GM18502 (cell line): ENCODE data around the gene DNM3.

Source experiments
- ATAC-seq: cut with Tn5 transposase; IDR thresholded peaks from one replicate; pipeline ENCODE4 v1.9.1; 2021; ENCODE audit warnings: mild to moderate bottlenecking; ENCODE audit not compliant: unreplicated experiment, poor library complexity

DNM3 gene

DNA sequence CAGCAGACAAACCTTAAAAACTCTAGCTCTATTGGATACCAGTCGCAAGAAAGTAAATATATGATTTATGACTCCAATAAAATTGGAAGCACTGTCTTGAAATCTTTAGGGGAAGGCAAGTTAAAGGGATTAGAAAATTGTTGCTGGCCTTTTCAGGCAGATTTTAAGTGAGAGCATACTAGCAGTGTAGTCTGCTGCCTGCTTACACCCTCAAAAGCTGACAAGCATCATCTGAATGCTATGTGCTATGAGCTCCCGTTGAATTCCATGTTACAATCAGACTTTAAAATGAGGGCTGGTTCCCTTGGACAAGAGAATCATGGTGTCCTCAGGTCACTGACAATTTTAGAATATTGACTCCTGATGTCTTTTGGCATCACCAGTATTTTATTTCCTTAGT lies 308.0 kb downstream of the DNM3 start:
- no peak for ATAC-seq

DNA sequence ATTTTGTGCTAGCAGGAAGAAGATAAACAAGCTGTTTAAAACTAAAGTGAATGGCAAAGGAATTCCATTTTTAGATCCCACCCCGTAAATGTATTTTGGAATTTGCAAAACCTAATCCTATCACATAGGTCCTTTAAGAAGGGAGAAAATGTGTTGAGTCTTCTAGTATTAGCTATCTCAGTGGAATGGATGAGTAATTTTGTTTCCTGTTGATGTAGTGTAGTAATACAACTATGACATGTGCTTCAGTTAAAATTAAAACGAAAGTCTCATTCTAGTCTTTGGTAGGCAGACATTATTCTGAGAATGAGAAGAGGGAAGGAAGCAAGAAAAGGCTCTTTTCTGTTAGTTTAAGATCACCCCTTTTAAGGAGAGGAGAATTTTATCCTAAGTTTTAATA lies 313.3 kb downstream of the DNM3 start:
- ATAC-seq, result no peak

DNA sequence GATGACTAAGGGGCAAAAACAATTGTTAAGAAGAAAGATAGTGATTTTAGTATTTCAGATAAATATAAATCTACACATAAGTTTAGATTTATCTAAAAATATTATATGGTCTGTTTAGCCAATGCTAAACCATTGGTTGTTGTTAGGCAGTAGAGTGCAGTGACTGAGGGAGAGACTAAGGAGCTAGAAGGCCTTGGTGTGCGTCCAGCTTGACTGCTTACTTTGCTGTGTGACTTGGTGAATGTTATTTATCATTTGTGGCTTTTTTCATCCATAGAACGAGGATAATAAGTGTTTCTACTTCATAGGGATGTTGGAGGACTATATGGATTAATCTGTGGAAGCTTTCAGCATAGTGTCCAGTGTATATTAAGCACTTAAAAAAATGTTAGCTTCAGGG lies 314.5 kb downstream of the DNM3 start:
- no peak for ATAC-seq

DNA sequence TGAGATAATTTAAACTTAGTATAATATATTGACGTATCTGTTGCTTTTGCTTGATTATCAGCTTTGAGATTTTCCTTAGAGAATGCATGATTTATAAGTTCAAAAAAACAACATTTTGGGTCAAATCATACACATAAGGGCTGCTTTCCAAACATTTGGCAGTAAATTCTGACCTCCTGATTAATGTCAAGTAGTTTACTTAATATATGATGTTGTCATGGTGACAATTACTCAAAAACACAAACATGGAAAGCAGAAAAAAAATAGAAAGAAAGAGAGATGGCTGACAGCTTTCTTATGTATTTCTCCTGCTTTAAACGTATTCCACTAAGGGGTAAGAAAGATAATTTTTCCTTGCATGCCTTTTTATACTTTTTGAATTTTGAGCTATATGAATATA lies 320.9 kb downstream of the DNM3 start:
- no peak for ATAC-seq

DNA sequence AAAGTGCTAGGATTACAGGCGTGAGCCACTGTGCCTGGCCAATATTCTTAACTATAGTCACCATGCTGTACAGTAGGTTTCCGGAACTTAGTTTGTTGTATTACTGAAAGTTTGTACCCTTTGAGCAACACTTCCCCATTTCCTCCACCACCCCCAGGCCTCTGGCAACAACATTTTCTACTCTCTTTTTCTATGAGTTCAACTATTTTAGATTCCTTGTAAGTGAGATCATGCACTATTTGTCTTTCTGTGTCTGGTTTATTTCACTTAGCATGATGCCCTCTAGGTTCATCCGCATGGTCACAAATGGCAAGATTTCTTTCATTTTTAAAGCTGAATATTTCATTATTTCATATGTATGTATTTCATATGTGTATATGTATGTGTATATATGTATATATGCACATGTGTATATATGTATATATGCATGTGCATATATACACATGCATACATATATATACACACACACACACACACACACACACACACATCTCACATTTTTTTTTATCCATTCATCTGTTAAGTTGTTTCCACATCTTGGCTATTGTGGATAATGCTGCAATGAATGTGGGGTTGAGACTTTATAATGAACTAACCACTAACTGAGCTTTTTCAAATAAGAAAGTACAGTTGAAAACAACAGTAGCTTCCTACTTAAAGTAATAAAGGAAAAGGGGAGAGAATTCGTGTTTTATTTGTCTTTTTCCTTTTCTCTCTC lies 322.4 kb downstream of the DNM3 start:
- no peak for ATAC-seq

DNA sequence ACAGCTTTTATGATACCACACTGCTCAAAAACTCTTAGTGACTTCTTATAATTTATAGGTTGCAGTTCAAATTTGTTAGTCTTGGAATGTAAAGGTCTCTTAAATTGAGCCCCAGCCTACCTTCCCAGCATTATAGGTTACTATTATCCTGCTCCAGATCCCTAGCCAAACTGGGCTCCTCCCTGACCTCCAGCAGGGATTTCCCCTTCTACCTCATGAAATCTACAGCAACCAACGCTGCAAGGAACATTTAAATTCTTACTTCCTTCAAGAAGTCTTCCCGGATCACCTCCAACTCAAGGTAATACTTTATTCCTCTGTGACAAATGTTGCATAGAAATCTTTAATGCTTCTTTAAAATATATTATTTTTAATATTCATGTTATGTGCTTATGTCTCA lies 324.1 kb downstream of the DNM3 start:
- no peak for ATAC-seq

DNA sequence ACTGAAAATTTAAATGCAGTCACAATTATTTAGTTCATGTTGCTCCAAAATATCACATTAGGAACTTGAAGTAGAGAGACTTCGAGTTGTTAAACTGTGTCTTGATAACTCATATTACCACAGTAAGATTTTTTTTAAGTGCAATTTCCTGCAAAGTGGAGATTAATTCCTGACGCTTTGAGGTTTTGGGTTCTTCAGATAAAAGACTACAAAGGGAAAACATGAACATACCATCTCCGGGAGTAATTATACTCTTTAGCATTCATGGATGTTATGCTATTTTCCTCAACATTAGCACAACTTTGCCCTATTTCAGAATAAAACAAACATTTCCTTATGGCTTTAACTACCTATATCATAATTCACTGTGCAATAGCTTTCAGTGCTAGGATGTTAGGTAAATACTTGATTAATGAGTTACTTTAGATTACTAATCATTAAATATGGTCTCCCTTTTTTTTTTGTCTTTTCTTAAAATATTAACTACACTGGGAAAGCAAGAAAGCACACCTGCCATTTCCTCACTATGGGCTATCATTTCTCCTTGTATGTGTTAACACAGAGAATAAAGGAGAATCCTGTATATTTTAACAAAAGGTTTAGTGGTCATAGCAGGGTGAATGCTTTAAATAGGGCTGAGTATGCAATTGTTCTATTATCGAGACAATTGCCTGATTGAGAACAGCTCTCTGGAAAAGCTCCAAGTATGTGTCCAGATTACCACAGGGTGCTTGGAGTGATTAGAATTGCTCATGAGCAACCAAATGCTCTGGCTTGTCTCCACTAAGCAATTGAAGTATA lies 326.7 kb downstream of the DNM3 start:
- ATAC-seq, result no peak

DNA sequence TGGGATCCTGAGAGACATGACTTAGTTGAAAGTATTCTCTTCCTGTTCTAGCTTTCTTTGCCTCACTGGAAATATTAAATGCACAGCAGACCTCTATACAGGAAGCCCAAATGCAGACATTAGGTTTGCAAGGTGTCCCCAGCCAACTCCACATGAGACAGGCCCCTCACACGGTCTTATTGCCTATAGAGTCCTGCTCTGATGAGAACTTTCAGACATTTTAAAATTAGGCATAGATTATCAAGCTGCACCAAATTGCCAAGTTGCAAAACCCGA lies 327.2 kb downstream of the DNM3 start:
- no peak for ATAC-seq

DNA sequence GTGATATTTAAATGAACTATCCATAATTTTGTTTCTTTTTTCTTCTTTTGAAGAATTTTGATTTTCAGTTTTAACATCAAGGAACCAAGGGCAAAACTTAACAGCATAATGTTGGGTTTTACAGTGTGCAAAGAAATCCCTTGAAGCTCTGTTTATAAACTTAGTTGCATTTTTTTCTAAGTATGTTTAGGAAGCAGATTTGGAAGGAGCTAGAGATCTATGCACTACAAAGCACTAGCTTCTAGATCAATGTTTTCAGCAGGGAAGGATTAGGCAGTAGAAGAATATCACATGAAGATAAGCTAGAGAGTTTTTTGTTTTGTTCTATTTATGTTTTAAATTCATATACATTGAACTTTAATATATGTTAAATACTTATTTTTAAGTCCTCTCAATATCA lies 328.5 kb downstream of the DNM3 start:
- no peak for ATAC-seq

DNA sequence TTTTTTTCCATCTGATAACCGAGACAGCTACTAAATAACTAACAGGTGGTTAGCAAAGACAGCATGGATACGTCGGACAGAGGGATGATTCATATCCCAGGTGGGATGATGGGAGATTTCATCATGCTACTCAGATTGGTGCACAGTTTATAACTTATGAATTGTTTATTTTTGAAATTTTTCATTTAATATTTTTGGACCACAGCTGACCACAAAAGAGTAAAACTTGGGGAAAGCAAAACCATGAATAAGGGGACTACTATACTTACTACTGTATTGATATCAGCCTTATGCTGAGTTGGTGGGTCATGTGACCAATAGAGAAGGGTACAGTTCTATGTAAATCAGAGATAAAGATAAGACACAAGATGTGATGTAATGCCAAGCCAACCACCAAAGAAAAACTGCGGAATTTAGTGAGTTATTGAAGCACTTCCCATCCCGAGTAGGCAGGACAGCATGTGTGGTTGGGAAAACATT lies 331.1 kb downstream of the DNM3 start:
- no peak for ATAC-seq

DNA sequence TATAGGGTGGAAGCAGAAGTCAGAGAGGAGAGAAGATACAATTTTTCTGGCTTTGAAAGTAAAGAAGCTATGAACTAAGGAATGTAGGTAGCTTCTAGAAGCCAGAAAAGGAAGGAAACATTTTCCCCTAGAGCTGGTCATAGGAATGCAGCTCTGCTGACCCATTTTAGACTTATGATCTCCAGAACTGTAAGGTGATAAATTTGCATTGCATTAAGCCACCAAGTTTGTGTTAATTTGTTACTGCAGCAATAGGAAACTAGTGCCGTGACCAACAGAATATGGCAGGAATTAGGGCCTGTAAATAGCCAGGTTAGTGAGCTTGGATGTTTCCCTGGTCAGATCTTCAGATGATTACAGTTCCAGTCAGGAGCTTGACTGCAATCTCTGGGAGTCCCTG lies 334.9 kb downstream of the DNM3 start:
- ATAC-seq, result no peak

DNA sequence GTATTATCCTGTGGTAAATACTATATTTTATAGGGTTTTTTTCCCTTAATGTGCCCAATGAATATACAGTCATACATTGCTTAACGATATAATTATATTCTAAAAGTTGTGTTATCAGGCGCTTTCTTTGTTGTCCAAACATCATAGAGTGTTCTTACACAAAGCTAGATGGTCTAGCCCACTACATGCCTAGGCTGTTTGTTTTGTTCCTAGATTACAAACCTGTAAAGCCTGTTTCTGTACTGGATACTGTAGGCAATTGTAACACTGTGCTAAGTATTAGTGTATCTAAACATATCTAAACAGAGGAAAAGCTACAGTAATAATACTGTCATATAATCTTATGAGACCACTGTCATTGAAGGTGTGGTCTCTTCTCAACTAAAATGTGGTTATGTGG lies 336.6 kb downstream of the DNM3 start:
- ATAC-seq, result no peak

DNA sequence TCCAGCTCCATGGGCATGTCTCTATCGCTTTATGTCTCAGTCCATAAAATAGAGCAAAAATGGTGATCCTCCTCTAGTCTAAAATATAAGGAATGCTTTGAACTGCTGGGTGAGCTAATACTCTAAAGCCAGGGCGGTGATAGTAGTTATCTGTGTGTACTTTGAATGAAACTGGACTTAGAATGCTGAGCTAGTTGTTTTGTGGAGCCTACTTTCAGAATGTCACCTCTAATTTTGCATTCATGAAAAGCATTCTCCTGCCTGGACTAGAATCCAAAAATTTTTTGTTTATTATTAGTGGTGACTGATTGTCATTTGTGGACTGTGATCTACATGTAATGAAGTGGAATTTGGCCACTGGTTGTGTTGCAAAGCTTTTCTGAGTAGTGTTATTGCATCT lies 337.6 kb downstream of the DNM3 start:
- ATAC-seq, result no peak

DNA sequence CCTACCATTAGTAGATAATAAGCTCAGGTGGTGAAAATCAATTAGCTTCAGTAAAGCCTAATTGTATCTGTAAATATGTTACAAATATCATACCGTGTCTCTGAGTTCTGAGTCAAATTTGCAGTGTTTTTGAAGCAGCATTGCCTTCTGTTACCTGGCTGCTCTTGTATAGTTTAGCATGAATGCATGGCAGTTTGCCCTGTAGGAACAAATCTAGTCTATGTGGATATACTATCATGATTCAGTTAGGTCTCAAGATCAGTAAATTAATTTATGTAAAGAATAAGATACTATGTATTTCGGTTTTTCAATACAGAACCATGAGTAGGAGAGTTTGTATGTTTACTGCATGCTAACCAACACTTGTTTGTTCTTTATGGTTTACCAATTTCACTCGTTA lies 338.6 kb downstream of the DNM3 start:
- ATAC-seq, result no peak

DNA sequence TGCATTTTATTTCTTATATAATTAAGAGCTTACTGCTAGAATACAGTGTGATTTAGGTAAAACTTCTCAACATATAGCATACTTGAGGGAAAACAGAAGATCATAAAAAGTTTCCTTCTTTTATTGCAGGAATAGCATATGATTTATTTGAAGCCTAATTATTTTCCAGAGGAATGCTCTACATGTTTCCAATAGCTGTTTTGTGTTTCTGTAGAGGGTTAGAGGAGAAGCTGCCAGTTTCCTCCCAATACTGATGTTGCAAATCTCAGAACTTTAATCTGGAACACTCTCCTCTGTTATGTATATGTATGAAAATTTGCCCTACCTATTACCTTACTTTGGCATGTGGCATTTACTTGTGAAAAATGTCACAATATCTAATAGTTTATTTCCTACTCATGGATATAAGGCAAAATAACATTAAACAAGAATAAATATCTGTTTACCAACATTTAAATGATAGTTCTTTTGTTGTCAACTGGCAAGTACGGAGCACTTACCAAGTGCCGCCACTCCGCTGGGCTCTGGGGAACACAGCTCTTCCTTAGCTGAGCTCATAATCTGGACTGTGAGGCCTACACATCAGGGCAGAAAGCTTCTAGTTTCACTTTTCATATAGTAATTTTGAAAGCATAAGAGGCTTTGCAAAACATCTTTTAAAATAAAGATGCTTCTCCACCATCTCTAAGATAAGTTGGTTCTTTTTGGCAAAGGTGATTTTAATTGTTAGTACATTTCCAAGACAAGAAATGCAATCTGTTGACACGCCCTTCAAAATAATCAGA lies 339.4 kb downstream of the DNM3 start:
- peak; percentile 59 for ATAC-seq

DNA sequence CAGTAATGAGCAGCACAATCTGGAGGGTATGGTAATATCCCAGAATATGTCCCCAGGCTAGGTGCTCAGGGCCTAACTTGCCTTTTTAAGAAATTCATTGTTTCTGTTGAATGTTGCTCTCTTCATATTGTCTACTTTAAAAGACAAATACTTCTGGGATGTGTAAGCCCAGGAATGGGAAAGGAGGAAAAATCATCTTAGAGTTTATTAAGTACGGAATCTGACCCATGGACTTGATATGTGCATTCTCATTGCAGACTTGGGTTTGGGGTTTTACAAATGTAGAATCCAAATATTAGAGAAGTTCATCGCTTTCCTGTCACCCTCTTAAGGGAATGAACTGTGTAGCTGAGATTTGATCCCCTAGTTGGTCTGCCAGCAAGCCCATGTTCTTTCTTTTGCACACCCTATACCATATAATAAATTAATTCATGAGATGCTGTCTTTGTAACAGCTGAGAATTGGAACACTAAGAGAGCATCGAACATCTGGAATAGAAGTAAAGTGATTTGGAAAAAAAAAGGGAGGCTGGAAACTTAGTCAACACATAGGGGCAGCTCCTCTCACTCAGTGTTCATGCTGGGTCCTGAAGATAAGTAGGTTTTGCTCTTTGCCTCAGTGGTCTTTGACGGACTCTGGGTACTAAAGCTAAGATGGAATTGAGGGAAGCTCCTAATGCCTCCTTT lies 343.4 kb downstream of the DNM3 start:
- peak; percentile 23 for ATAC-seq

DNA sequence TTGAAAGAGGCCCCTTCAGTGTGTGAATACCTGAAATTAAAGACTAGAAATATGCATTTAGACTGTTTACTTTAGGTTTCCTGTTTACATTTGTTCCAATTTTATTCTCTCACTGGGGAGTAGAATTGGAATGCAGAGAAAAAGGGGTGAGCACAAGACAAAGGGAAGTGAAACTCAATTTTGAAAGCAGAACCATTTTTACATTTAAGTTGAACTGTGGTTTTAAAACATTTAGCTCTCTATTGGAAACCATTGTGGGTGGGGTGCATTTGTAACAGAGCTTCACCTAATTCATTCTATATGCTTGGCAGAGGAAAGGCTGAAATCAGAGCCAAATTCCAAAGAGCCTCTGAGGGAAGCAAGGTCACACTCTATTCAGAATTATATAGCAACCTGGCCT lies 343.9 kb downstream of the DNM3 start:
- peak; percentile 72 for ATAC-seq

DNA sequence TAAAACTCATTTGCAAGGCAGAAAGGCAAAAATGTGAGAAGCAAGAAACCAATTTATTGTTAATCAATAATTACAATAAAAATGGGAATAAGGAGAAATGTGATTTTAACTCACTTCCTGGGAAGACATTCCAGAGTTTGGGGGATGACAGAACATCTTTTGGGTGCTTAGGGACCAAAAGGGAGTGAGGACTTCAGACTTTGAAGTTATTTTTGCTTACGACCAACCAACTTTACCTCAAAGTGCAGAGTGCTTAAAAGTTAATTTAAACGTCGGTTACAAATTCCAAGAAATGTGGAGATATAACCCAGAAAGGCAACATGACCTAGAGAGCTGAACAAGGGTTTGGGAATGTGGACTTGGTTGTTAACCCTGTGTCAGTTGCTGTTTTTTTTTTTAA lies 344.7 kb downstream of the DNM3 start:
- ATAC-seq, result no peak

DNA sequence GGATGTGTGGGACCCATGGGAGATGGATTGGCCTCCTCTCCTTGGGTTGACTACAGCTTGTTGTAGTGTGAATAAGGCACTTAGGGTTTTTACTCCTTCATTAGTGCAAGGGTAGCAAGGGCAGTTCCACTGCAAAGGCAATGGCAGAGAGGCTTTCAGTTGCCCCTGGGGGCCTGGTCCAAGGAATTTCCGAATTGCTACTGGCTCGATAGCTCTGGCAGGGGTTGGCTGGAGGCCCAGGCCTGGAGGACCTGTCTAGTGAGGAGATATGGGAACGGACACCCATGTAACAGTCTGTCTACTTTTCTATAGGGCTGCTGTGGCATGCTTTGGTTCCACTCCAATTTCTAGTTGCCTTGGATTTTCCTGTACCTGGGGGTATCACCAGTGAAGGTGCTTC lies 360.3 kb downstream of the DNM3 start:
- ATAC-seq, result no peak

DNA sequence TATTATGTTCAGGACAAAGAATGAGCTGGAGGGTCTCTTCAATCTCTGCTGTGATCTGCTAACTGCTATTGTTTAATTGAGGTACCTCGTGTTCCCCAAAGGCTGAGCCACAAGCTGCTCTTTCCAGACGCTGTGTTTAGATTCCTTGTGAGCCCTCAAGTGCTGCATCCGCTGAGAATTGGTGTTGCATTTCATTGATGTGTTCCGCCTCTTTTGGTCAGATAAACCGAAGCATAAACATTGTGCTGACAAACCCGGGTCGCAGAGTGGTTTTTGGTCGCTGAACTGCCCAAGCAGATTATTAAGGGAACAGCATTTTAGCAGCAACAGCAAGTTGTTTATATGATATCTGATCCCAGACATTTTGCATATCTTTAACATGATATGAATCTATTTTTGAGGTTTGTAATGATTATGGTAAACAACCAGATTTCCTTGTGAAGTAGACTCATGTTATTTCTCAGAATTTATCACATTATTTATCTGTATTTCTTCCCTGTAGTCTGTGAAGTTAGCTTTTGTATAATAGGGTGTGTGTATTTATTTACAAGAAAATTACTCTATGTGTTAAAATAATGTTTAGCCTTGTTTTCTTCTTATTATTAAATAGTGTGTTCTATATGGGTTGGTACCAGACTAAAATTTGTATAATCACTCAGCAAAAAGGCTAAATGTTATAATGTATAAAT lies 362.0 kb downstream of the DNM3 start:
- no peak for ATAC-seq
